Fibroblast of gingiva (primary cell): ENCODE measurements around the gene GFPT2.

ENCODE experiments used
- DNase-seq: peaks from one replicate; pipeline ENCODE4 v3.0.0-alpha.2; 2011; ENCODE audit warnings: low read depth

Gene GFPT2

DNA sequence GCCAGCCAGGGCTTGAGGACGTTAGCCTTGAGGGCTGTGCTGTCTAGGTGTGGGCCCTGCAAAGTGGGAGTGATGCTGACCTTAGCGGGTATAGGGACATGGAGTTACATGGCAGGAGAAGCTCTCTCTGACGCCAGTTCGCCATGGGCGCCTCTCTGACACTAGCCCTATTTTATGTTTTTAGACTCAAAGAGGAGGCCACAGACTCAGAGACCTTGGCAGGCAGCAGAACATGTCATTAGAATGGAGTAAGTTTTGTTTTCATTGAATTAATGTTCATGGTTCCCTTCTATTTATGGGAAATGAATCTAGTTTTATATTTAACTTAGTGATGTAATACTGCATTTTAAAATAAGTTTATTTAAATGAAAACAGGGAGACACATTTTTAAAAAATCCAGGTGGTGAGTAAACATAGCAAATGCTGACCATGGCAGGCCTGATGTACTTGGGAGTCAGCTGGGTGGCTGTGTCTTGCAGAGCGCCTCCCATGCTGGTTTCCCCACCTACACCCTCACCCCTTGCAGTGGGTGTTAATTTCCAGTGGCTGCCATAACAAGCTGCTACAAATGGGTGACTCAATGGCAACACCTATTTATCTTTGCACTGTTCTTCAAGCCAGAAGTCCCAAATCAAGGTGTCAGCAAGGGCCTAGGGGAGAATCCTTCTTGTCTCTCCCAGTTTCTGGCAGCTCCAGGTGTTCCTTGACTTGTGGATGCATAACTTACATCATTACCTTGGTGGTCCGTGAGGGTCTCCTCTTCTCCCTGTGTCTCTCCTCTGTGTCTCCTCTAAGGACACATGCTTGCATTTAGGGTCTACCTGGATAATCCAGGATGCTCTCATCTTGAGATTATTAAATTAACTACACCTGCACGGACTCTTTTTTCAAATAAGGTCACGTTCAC is 25.6 kb upstream of the GFPT2 start:
- no peak for DNase-seq

DNA sequence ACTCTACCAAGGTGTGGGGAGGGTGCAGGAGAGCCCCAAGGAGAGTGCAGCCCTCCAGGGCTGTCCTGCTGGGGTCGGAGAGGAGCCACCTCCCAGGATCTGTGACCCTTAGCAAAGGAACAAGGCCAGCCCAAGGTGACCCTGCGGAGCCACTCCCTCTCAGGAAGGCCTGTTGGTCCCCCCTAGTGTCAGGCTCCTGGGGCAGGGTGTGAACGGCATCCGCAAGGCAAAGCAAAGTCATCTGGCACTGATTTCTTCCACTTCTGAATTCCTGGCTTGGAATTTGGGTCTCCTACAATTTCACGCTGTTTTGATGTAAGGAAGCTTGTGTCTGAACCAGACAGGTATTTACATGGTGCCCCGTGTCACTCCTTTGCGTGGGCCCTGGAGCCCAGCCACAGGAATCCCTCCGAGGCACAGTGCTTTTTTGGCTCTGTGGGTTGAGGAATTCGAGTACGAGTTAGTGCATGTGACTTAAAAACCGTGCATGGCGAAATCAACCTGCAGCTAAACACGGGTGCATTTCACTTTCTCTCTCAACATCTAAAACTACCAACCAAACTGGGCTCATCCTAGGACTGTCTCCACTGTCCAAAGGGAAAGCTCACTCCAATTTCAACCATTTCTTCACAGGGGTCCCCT is 24.5 kb upstream of the GFPT2 start:
- DNase-seq: no peak

DNA sequence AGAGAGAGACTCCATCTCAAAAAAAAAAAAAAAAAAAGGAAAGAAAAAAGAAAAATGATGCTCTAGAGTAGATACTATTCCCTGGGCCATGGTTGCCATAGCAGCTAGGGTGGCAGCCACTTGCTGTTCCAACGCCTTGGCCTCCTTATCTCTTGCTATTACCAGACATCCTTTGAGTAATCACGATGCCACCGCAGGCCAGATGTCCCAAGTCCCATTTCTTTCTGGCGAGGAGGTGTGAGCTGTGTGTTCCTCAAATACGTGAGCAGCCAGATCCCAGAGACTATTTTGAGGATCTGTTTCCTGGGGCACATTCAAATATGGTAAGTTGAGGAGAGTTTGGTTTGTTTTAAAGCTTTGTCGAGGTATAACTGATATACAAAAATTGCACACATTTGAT is 23.4 kb upstream of the GFPT2 start:
- DNase-seq: no peak

DNA sequence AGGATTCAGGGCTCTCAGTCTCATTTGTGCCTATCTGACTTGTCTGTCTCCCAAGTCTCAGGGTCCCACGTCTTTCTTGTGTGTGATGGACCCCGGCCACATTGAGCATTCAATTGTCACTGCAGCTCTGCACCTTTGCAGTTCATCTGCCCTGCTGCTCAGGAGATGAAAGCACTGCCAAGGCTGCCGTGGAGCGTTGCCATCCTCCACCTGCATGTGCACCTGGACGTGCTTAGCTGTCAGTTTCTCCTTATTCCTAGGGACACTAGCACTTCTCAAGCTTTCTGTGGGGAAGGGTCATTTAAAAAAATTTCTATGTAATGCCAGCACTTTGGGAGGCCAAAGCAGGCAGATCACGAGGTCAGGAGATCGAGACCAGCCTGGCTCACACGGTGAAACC is 22.8 kb upstream of the GFPT2 start:
- DNase-seq: no peak

DNA sequence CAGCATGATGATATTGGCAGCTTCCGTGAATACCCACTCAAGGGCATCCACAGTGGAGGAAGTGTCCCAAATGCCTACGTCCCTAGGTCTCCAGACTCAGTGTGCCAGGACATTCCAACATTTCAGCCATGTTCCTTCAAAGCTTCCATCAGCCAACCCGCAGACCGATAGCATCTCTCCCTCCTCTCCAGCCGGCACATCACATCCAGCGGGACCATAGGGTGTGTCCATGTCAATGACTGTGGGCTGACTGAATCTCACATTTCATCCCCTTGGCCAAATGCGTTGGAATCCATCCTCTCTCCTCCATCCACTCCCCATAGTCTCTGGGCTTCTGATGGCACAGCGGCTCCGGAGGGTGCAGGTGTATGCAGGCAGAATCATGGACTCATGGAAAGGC is 22.2 kb upstream of the GFPT2 start:
- no peak for DNase-seq

DNA sequence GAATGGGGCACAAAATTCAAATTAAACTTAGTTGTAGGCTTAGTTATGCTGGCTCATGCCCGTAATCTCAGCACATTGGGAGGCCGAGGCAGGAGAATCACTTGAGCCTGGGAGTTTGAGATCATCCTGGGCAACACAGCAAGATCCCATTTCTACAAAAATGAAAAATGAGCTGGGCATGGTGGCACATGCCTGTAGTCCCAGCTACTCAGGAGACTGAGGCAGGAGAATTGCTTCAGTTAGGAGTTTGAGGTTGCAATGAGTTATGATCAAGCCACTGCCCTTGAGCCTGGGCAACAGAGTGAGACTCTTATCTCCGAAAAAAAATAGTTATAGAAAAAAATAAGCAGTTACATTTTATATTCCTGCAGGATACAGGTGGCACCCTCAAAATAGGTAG is 20.7 kb upstream of the GFPT2 start:
- no peak for DNase-seq

DNA sequence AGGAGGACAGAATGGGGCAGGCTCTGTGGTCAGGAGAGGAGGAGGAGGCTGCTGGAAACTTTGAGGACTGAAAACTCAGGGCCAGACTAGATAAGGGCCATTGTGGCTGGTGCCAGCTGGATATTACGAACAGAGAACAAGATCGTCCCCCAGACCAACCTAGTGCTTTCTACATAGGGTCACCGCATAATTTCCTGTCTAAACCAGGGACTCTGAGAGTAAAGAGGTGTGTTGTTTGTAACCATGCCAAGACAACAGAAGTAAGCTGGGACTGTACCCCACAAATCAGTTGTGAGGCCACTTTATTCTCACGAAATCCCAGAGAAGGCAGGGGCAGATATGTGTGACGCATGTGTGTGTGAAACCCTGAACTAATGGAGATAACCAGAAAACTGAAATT is 20.3 kb upstream of the GFPT2 start:
- DNase-seq: no peak

DNA sequence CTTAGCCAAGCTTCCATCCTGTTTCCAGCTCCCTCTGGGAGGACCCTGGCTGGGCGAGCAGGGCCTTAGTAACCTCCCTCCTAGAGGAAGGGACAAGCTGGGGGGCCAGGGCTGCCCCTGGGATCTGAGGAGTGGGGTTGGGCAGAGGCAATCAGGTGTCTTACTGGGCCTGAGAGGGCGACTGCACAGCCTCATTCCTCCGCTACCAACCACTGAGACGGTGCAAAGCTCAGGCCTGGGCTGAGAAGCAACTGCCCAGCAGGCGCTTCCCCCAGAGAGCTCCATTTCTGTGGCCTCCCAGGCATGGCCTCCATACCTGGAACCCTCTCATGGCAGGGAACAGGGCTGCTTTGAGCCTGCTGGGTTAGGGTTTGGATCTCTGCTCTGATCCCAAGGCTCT is 18.8 kb upstream of the GFPT2 start:
- no peak for DNase-seq

DNA sequence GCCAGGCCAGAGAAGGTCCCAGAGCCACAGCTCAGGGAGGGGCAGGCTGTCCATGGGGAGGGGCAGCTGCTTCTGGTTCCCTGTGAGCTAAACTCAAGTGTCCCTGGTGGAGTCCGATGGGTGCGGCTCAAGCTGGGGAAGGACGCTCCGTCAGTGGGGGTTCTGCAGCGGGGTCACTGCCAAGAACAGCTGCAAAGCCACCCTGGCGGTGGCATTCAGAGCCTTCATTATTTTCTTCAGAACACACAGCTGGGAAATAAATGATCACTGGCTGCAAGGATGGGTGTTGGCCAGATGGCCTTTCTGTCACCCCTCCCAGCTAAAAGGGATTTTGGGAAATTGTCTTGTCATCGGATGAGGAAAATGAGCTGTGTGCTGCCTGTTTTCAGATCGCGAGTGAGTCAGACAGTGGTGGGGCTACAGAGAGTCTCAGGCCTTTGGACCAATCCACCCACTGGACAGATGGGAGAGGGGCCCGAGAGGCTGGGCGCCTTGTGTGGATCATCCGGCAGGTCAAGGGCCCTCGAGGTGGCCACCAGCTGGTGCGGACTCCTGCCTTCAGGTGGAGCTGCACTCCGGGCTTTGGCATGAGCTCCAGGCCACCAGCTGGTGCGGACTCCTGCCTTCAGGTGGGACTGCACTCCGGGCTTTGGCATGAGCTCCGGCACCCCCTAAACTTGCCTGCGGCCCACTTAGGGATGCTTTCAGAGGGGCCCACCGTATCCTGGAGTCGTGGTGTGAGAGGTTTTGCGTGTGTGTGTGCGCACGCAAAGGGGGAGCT is 17.9 kb upstream of the GFPT2 start:
- DNase-seq: no peak

DNA sequence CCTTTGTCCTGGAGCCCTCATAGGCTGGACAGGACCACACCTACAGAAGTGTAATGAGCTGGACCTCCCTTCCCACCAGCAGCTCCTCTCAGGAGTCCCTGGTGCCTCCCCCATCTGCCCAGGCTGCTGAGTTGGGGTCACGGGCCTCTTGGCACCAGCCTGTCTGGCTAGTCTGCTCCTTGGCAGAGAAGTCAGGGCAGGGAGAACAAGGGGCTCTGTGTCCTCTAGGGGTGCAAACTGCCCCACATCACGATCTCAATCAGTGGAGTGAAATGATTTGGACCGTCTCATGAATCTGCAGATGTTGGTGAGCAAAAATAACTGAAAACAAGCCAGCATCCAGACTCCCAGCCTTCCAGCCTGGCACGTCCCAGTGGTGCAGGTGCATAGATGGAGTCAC is 14.9 kb upstream of the GFPT2 start:
- no peak for DNase-seq

DNA sequence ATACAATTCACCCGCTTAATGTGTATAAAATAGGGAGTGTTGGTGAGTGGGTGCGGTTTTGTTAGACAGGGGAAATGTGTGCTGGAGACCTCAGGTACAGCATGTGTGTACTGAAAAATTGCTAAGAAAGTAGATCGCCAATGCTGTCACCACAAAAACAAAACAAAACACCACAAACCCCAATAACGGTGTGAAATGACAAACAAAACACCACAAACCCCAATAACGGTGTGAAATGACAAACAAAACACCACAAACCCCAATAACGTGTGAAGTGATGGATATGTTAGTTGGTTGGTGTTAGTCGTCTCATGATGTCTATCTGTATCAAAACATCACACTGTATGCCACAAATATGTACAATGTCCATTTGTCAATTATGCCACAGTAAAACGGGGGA is 14.2 kb upstream of the GFPT2 start:
- DNase-seq: no peak

DNA sequence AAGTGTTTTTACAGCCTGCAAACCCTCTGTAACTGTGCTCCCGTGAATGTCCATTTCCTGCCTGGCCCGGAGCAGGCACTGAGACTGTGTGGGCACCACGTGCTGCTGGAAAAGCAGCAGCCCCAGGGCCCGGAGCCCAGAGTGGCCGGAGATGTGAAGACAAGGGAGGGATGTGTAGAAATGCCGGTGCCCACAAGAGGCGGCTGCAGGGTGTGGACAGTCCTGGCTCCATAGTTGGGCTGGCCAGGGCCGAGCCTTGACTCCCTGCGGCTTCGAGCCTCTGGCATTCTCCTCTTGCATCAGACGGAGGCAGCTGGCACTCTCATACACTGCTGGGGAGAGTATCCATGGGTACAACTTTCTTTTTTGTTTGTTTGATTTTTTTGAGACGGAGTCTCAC is 13.2 kb upstream of the GFPT2 start:
- DNase-seq: peak; percentile 91

DNA sequence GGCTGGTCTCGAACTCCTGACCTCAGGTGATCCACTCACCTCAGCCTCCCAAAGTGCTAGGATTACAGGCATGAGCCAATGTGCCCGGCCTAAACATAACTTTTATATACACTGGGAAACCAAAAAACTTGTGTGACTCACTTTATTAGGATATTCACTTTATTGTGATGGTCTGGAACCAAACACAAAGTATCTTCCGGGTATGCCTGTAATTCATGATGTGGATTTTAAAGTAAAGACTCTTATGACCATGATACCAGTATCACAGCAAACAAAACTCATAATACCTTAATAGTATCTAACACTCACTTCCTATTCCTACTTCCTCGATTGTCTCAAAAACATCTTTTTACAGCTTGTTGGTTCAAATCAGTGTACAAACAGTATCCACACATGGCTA is 12.7 kb upstream of the GFPT2 start:
- DNase-seq: no peak

DNA sequence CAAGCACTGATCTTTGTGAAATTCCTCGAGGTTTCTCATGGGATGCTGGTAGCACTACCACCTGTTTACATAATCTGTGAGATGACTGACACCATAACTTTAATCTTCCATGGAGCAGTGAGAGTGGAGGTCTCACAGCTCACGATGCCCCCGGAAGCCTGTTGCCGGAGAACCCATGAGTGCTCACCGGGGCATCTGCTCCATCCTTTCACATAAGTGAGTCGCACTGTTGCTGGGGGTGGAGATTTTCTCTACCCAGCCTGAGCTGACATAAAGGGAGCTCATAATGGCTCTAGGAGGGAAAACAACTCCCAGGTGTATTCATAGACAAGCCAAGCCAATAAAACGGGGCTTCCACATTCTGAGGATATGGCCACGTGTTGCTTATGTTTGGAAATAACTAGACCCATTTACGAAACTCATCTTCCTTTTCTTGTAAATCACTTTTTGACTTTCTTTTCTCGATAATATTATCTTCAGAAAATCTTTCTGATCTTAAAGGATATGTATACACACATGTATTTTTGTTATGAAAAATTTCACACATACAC is 11.2 kb upstream of the GFPT2 start:
- no peak for DNase-seq

DNA sequence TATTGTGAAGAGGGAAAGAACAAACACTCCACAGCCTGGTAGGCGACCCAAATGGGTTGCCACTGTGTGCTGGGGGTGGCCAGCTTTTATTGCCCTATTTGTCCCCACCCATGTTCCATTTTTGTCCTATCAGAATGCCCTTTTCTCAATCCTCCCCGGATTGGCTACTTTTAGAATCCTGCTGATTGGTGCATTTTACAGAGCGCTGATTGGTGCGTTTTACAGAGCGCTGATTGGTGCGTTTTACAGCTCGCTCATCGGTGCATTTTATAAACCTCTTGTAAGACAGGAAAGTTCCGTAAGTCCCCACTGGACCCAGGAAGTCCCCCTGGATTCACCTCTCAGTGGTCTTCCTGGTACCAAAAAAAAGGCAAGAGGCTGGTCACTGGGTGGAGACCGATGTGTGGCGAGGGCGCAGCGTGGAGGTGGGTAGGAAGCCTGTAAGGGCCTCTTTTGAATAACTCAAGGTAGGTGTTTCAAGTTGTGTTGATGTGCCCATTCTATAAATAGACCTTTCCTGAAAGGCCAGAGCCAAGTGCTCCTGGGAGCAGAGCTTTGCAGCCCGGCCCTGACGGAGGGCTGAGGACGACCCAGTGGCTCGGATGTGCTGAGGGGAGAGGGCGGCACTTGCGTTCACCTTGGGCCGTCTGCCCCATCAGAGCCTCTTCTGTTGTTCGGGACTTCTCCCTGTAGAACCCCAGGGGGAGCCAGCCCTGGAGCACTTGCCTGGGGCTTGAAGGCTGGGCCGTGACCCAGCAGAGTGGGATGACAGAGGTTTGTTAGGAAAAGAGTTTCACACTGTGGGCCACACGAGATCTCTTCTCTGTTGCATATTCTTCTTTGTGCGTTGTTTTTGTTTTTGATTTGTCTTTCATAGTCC is 7.2 kb upstream of the GFPT2 start:
- no peak for DNase-seq

DNA sequence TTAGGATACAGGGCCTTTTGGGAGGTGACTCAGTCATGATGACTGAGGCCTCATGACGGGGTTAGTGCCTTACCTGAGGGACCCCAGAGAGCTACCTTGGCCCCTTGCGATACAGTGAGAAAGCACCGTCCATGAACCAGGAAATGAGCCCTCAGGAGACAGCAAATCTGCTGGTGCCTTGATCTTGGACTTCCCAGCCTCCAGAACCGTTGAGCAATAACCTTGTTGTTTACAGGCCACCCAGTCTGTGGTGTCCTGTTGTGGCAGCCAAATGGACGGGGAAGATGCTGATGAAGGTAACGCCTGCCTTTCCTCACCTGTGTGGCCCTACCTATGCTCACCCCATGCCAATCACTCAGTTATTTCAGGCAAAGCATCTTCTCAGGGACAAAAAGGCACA is 5.6 kb upstream of the GFPT2 start:
- DNase-seq: no peak

DNA sequence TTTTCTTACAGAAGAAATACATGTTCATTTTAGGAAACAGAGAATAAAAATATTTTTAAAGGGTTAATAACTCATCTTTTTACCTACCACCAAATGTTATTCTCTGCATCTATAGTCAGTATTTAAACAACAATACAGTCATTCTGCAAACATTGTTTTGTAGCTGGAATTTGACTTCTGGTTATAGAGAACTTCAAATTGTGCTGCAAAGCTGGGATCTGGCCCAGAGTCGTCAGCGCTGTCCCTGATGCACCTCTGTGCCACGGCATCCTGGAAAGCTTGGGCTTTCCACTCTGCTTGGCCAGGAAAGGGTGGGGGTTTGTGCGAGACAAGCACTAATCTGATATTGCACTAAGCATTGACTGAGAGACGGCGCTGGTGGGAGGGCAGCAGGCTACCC is 5.0 kb upstream of the GFPT2 start:
- no peak for DNase-seq

DNA sequence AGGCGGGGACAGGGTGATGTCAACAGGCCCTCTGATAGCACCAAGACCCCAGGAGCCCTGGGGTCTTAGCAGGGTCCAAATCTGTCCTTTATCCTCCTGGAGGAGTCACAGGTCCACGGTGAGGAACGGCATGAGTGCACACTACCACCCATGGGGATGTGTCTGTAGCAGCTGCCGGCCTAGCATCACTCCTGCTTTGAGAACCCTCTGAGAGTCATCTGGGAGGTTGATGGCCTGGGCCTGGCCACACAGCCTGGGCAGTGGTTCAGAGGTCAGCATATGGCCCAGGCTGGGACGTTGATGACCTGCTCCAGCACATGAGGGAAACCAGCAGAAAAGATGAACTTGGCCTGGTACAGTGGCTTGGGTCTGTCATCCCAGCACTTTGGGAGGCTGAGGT is 1.8 kb upstream of the GFPT2 start:
- DNase-seq: no peak

DNA sequence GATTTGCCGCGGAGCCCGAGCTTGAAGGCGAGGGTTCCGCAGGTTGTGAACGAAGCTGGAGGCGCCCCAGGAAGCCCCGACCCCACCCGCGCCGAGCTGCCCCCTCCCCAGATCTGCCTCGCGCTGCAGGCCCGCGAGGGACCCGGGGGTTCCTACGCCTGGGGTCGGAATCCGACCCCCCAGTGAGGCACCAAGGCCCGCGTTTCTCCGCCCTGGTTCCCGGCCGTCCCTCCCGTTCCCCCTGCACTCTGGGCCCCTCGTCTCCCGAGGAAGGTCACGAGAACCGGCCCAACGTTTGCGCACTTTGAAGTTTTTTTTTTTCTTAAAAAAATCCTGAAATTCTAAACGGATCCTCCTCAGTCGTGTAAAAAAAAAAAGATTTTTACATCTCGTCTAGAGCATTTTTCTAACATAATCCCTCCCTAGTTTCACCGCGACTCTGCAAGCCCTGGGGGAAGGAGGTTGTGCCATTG is 880 bp upstream of the GFPT2 start:
- DNase-seq: no peak

DNA sequence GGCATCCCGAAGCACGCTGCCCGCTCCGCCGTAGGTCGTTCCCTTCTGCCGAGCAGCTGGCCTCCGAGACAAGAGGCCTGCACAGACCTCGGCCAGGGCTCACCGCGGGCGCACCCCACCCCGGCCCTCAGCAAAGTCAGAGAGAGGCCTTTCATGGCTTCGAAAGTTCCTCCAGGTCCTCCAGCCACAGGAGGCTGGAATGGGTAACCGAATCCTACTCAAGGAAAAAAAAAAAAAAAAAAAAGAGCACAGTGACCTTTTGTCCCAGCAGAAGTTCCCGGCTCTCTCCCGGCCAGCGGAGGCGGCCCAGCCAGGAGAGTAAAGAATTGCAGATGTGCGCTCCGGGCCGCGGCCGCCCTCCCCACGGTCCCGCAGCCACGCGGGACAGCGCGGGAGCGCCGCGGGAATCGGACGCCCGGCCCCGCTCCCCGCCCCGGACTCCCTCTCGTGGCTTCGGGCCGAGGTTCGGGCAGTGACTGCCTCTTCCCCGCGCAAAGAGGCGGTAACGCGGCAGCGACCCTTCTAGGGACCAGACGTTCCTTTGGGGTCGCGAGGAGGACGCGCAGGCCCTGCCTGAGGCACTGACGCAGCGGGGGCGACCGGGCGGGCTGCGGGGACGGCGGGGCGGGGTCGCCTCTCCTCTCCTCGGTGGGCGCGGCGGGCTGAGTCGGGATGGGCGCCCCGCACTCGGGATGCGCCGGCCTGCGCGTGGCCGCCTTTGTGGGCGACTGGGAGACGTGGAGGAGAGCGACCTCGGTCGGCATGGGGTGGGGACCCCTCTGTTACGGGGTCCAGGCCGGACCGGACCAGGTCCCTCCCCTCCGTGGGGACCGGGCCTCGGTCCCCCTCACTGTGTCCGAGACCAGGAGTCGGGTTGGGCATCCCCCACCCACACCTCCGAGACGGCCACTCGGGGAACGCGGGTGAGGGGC is 754 bp downstream of the GFPT2 start:
- DNase-seq: peak; percentile 77
